SK-N-SH (cell line): ENCODE measurements around the gene STRBP. TPM values are rescaled to one million over a fixed set of nuclear protein-coding genes. Genes with fewer than 3 reads are reported as not detected.

Source experiments
- CTCF ChIA-PET: fragments of 300-600, 350-600 bp; formaldehyde crosslinking; extraction: SDS; loops from one replicate; lab custom pipeline; 2021; lab: Yijun Ruan, JAX
- POLR2A ChIA-PET: fragments of 350-600 bp; sonication (Branson Sonifier 250); formaldehyde crosslinking; extraction: SDS; loops from one replicate; lab custom pipeline; 2020; ENCODE audit warnings: antibody characterized with exemption, inconsistent platforms; lab: Yijun Ruan, JAX
- DNase-seq: peaks from one replicate; pipeline ENCODE4 v3.0.0; 2012
- H2AFZ ChIP-seq: fragments of 200-600 bp; sonication (generic); 2 replicates; pipeline ENCODE4 v1.8.1; 2016; ENCODE audit warnings: antibody characterized with exemption, mild to moderate bottlenecking, low read depth
- H3F3A ChIP-seq: fragments of 200-600 bp; sonication (generic); replicated peaks from 2 replicates; pipeline ENCODE3; 2016; ENCODE audit warnings: antibody characterized with exemption, mild to moderate bottlenecking; ENCODE audit not compliant: insufficient read depth
- H3K27ac ChIP-seq, 2 experiments: fragments of 200-500 bp in 1 of 2; fragments of 200-600 bp in 1 of 2; sonication (Bioruptor generic) in 1 of 2; sonication (generic), shearing (Covaris generic) in 1 of 2; 2 replicates each; pipeline versions ENCODE4 v1.5.1 to v1.6.1; 2014 to 2016; ENCODE audit warnings: low read depth in 2 of 2, inconsistent platforms in 1 of 2, low read length in 1 of 2, mild to moderate bottlenecking in 1 of 2, mixed read lengths in 1 of 2
- H3K27me3 ChIP-seq: fragments of 200-600 bp; sonication (generic), shearing (Covaris generic); 2 replicates; pipeline ENCODE4 v1.6.1; 2016; ENCODE audit warnings: mixed run types; ENCODE audit not compliant: insufficient read depth
- H3K36me3 ChIP-seq, 2 experiments: fragments of 200-500 bp in 1 of 2; fragments of 200-600 bp in 1 of 2; sonication (Bioruptor generic) in 1 of 2; sonication (generic) in 1 of 2; replicated peaks in 1 of 2; 2 replicates each; pipeline versions ENCODE3 to v1.5.1; 2014 to 2016; ENCODE audit warnings: low read length in 1 of 2, mild to moderate bottlenecking in 1 of 2; ENCODE audit not compliant: insufficient read depth in 2 of 2, control insufficient read depth in 1 of 2
- H3K4me1 ChIP-seq, 2 experiments: fragments of 200-500 bp in 1 of 2; fragments of 200-600 bp in 1 of 2; sonication (Bioruptor generic) in 1 of 2; sonication (generic), shearing (Covaris generic) in 1 of 2; 2 replicates each; pipeline versions ENCODE4 v1.5.1 to v1.6.1; 2014 to 2016; ENCODE audit warnings: low read depth in 1 of 2, low read length in 1 of 2, mixed run types in 1 of 2; ENCODE audit not compliant: insufficient read depth in 2 of 2, control insufficient read depth in 1 of 2
- H3K4me2 ChIP-seq: fragments of 200-600 bp; sonication (generic), shearing (Covaris generic); 2 replicates; pipeline ENCODE4 v1.6.1; 2017; ENCODE audit warnings: mixed run types
- H3K4me3 ChIP-seq, 2 experiments: fragments of 200-500 bp in 1 of 2; fragments of 200-600 bp in 1 of 2; sonication (Bioruptor generic) in 1 of 2; sonication (generic), shearing (Covaris generic) in 1 of 2; 2 replicates each; pipeline versions ENCODE4 v1.5.1 to v1.8.1; 2014 to 2016; ENCODE audit warnings: low read depth in 2 of 2, inconsistent platforms in 1 of 2, low read length in 1 of 2, mild to moderate bottlenecking in 1 of 2, mixed read lengths in 1 of 2, moderate library complexity in 1 of 2
- H3K79me2 ChIP-seq: fragments of 200-600 bp; sonication (generic); 2 replicates; pipeline ENCODE4 v1.8.1; 2017; ENCODE audit warnings: mild to moderate bottlenecking; ENCODE audit not compliant: insufficient read depth
- H3K9ac ChIP-seq: fragments of 200-600 bp; sonication (generic); 2 replicates; pipeline ENCODE4 v1.6.1; 2017; ENCODE audit warnings: mixed run types
- H3K9me2 ChIP-seq: fragments of 200-600 bp; sonication (generic); 2 replicates; pipeline ENCODE4 v1.6.1; 2017; ENCODE audit warnings: mixed run types
- H3K9me3 ChIP-seq: fragments of 200-600 bp; sonication (generic); 2 replicates; pipeline ENCODE4 v1.6.1; 2017; ENCODE audit warnings: mixed run types, mild to moderate bottlenecking, moderate library complexity
- H4K20me1 ChIP-seq: fragments of 200-600 bp; sonication (generic); 2 replicates; pipeline ENCODE4 v1.6.1; 2017; ENCODE audit warnings: mild to moderate bottlenecking, mixed run types; ENCODE audit not compliant: insufficient read depth
- CHD2 ChIP-seq: fragments of 150-350 bp; IDR thresholded peaks from 2 replicates; pipeline ENCODE4 v1.6.1; 2018; ENCODE audit warnings: low read length; ENCODE audit not compliant: partially characterized antibody
- ELF1 ChIP-seq: IDR thresholded peaks from 2 replicates; pipeline ENCODE4 v1.4.0; 2012
- EZH2phosphoT487 ChIP-seq: fragments of 200-600 bp; sonication (generic); IDR thresholded peaks from 2 replicates; pipeline ENCODE4 v1.6.1; 2017; ENCODE audit warnings: low read depth, mixed run types, mild to moderate bottlenecking, antibody characterized with exemption, moderate library complexity, borderline replicate concordance
- FOSL2 ChIP-seq: IDR thresholded peaks from 2 replicates; pipeline ENCODE4 v1.4.0; 2012; ENCODE audit warnings: low read depth, mild to moderate bottlenecking, moderate library complexity, borderline replicate concordance
- MEF2A ChIP-seq: IDR thresholded peaks from 2 replicates; pipeline ENCODE4 v1.4.0; 2012; ENCODE audit warnings: low read depth, borderline replicate concordance
- NFIC ChIP-seq: IDR thresholded peaks from 2 replicates; pipeline ENCODE4 v1.4.0; 2012; ENCODE audit warnings: borderline replicate concordance
- NRF1 ChIP-seq: IDR thresholded peaks from 2 replicates; pipeline ENCODE4 v1.6.1; 2012; ENCODE audit warnings: low read depth, mild to moderate bottlenecking, low read length
- POLR2AphosphoS5 ChIP-seq: IDR thresholded peaks from 2 replicates; pipeline ENCODE4 v1.6.1; 2012; ENCODE audit warnings: low read depth, low read length
- RAD21 ChIP-seq: IDR thresholded peaks from 2 replicates; pipeline ENCODE4 v1.6.1; 2012; ENCODE audit warnings: mild to moderate bottlenecking, low read length
- RFX5 ChIP-seq: IDR thresholded peaks from 2 replicates; pipeline ENCODE4 v1.6.1; 2012; ENCODE audit warnings: mild to moderate bottlenecking, improper control_type of control experiment, low read length
- SIN3A ChIP-seq: IDR thresholded peaks from 2 replicates; pipeline ENCODE4 v1.6.1; 2012; ENCODE audit warnings: low read depth, mild to moderate bottlenecking, low read length, moderate library complexity, borderline replicate concordance
- TCF12 ChIP-seq: IDR thresholded peaks from 2 replicates; pipeline ENCODE4 v1.4.0; 2012
- TEAD4 ChIP-seq: IDR thresholded peaks from 2 replicates; pipeline ENCODE4 v1.4.0; 2012; ENCODE audit warnings: mild to moderate bottlenecking, borderline replicate concordance; ENCODE audit not compliant: insufficient read depth
- YY1 ChIP-seq: IDR thresholded peaks from 2 replicates; pipeline ENCODE4 v1.4.0; 2012; ENCODE audit warnings: low read depth, mild to moderate bottlenecking
- WGBS: methylation state at CpG from one replicate; pipeline ENCODE4 v1.1.6; 2017; ENCODE audit warnings: low lambda C conversion rate; 5-methylcytosine and 5-hydroxymethylcytosine counted together
- polyA plus RNA-seq, 3 experiments: library from polyadenylated mRNA; depleted of rRNA; stranded (reverse); fragments of >200 nt; gene quantifications; 2 replicates each; pipeline ENCODE4 v1.2.3, GENCODE V29; 2012
- TF ChIP-seq, protein P1 (sequence below): IDR thresholded peaks from 2 replicates; pipeline ENCODE4 v1.4.0; 2012; ENCODE audit warnings: low read depth, borderline replicate concordance
- TF ChIP-seq, protein P2 (sequence below): IDR thresholded peaks from 2 replicates; pipeline ENCODE4; 2012
- TF ChIP-seq, protein P3 (sequence below): IDR thresholded peaks from 2 replicates; pipeline ENCODE4 v1.6.1; 2012; ENCODE audit warnings: mild to moderate bottlenecking, low read depth, low read length, moderate library complexity
- TF ChIP-seq, protein P4 (sequence below): IDR thresholded peaks from 2 replicates; pipeline ENCODE4 v1.4.0; 2012; ENCODE audit warnings: low read depth, borderline replicate concordance
- TF ChIP-seq, protein P5 (sequence below): fragments of 200-600 bp; sonication (generic); IDR thresholded peaks from 2 replicates; pipeline ENCODE4 v1.6.1; 2017; ENCODE audit warnings: antibody characterized with exemption, mild to moderate bottlenecking, moderate library complexity

Gene STRBP
- polyA plus RNA-seq, 1 of the 3 experiments (the other 2 are of a cell fraction) = 5.9 TPM

DNA sequence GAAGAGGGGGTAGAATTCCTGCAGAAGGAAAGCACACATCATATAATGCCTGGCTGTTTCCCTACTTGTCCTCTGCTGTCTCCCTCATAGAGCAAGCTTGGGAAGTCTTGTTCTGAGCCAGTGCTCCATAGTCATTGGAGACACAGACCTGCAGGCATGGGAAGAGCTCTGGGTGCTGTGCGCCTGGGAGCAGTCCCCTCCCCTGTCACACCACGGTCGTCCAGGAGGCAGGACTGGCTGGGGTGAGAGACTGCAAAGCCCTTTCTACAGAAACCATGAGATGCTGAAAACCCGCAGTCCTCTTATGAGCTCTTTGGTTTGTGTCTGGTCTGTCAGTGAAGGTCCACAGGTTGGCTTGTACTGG lies 170.3 kb downstream of the STRBP start (continued):
- TF ChIP-seq, protein P1, sequence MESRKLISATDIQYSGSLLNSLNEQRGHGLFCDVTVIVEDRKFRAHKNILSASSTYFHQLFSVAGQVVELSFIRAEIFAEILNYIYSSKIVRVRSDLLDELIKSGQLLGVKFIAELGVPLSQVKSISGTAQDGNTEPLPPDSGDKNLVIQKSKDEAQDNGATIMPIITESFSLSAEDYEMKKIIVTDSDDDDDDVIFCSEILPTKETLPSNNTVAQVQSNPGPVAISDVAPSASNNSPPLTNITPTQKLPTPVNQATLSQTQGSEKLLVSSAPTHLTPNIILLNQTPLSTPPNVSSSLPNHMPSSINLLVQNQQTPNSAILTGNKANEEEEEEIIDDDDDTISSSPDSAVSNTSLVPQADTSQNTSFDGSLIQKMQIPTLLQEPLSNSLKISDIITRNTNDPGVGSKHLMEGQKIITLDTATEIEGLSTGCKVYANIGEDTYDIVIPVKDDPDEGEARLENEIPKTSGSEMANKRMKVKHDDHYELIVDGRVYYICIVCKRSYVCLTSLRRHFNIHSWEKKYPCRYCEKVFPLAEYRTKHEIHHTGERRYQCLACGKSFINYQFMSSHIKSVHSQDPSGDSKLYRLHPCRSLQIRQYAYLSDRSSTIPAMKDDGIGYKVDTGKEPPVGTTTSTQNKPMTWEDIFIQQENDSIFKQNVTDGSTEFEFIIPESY = no peak

DNA sequence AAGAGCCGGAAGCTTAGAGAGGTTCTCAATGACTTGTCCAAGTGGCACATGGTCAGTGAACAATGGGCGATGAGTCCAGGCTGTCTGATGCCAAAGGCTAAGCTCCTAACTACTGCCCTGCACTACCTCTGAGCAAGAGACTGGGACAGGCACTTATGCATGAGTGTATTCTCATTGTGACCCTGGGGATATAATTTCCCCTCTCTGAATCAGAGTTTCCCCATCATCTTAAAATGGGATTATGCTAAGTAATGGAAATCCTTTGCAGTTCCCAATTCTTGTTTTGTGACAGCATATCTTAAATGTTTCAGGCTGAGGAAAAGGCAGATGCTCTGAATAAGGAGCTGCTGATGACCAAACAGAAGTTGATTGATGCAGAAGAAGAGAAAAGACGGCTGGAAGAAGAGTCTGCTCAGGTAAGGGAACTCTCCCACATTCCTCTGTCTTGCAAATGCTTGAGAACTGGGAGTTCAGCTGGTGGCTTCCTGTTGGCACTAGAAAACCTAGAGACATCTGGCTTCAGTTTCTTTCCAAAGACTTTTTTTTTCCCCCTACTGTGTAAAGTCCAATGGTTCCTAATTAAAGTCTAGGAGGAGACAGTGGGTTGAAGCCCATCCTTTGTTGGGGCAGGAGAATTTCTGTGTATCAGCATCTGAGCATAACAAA lies 170.8 kb downstream of the STRBP start:
- H3K36me3 ChIP-seq = peaks cover 81 to 86% of the 10 kb centered on the region in 2 experiments
- TF ChIP-seq, protein P2, sequence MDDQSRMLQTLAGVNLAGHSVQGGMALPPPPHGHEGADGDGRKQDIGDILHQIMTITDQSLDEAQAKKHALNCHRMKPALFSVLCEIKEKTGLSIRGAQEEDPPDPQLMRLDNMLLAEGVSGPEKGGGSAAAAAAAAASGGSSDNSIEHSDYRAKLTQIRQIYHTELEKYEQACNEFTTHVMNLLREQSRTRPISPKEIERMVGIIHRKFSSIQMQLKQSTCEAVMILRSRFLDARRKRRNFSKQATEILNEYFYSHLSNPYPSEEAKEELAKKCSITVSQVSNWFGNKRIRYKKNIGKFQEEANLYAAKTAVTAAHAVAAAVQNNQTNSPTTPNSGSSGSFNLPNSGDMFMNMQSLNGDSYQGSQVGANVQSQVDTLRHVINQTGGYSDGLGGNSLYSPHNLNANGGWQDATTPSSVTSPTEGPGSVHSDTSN = no peak
- TF ChIP-seq RAD21 (no peak), RFX5 (no peak), TCF12 (no peak), TEAD4 (no peak), YY1 (no peak), ELF1 (no peak), CHD2 (no peak), FOSL2 (no peak), EZH2phosphoT487 (no peak), SIN3A (no peak), MEF2A (no peak), POLR2AphosphoS5 (no peak), NFIC (no peak), NRF1 (no peak)
- TF ChIP-seq, protein P3, sequence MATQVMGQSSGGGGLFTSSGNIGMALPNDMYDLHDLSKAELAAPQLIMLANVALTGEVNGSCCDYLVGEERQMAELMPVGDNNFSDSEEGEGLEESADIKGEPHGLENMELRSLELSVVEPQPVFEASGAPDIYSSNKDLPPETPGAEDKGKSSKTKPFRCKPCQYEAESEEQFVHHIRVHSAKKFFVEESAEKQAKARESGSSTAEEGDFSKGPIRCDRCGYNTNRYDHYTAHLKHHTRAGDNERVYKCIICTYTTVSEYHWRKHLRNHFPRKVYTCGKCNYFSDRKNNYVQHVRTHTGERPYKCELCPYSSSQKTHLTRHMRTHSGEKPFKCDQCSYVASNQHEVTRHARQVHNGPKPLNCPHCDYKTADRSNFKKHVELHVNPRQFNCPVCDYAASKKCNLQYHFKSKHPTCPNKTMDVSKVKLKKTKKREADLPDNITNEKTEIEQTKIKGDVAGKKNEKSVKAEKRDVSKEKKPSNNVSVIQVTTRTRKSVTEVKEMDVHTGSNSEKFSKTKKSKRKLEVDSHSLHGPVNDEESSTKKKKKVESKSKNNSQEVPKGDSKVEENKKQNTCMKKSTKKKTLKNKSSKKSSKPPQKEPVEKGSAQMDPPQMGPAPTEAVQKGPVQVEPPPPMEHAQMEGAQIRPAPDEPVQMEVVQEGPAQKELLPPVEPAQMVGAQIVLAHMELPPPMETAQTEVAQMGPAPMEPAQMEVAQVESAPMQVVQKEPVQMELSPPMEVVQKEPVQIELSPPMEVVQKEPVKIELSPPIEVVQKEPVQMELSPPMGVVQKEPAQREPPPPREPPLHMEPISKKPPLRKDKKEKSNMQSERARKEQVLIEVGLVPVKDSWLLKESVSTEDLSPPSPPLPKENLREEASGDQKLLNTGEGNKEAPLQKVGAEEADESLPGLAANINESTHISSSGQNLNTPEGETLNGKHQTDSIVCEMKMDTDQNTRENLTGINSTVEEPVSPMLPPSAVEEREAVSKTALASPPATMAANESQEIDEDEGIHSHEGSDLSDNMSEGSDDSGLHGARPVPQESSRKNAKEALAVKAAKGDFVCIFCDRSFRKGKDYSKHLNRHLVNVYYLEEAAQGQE = no peak
- TF ChIP-seq, protein P4, sequence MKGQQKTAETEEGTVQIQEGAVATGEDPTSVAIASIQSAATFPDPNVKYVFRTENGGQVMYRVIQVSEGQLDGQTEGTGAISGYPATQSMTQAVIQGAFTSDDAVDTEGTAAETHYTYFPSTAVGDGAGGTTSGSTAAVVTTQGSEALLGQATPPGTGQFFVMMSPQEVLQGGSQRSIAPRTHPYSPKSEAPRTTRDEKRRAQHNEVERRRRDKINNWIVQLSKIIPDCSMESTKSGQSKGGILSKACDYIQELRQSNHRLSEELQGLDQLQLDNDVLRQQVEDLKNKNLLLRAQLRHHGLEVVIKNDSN = no peak
- TF ChIP-seq, protein P5, sequence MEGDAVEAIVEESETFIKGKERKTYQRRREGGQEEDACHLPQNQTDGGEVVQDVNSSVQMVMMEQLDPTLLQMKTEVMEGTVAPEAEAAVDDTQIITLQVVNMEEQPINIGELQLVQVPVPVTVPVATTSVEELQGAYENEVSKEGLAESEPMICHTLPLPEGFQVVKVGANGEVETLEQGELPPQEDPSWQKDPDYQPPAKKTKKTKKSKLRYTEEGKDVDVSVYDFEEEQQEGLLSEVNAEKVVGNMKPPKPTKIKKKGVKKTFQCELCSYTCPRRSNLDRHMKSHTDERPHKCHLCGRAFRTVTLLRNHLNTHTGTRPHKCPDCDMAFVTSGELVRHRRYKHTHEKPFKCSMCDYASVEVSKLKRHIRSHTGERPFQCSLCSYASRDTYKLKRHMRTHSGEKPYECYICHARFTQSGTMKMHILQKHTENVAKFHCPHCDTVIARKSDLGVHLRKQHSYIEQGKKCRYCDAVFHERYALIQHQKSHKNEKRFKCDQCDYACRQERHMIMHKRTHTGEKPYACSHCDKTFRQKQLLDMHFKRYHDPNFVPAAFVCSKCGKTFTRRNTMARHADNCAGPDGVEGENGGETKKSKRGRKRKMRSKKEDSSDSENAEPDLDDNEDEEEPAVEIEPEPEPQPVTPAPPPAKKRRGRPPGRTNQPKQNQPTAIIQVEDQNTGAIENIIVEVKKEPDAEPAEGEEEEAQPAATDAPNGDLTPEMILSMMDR = no peak
- H3K4me3 ChIP-seq = no peak overlapping the region
- H3K9ac ChIP-seq = no peak overlapping the region
- DNase-seq = no peak
- no peaks in the 10 kb centered on the region for H4K20me1 ChIP-seq
- H3K27me3 ChIP-seq = no peaks in the 10 kb centered on the region
- H3F3A ChIP-seq = peaks cover 6% of the 10 kb centered on the region
- ChIA-PET POLR2A (interaction anchor here (1.2 kb wide), 1 partner anchor 10 kb away, joined by 4 read pairs; no protein-coding TSS in a partner anchor), CTCF (interaction anchor here (1.1 to 1.6 kb wide), 3 partner anchors 22 to 252 kb away, joined by 3 to 7 read pairs (median 3); no protein-coding TSS in a partner anchor)
- H3K79me2 ChIP-seq = no peaks in the 10 kb centered on the region; the same call in 1 of the 2 replicates
- no peaks in the 10 kb centered on the region for H3K9me3 ChIP-seq
- no peak overlapping the region for H2AFZ ChIP-seq
- no peaks in the 10 kb centered on the region; a peak in 1 of 4 replicates for H3K4me1 ChIP-seq
- H3K9me2 ChIP-seq = no peaks in the 10 kb centered on the region
- H3K4me2 ChIP-seq = no peak overlapping the region
- WGBS = 87% methylated on average over 2 of the region's 3 CpGs
- H3K27ac ChIP-seq = no peak overlapping the region
